Mucosa of descending colon (tissue), 3 donors: Measurements from ENCODE around the gene MRPL34. TPM values are rescaled to one million over a fixed set of nuclear protein-coding genes. Genes with fewer than 3 reads are reported as not detected.

ENCODE experiments used
- ATAC-seq: fragments of 200-7000 bp; cut with Tn5 transposase; one replicate; pipeline ENCODE4 v1.9.1; 2020; ENCODE audit warnings: mild to moderate bottlenecking, moderate library complexity
- DNase-seq, 3 donors: peaks; one replicate each; pipeline ENCODE4 v3.0.0-alpha.2; 2020
- H3K36me3 ChIP-seq: fragments of 200-600 bp; one replicate; pipeline ENCODE4 v1.8.0; 2021; ENCODE audit warnings: low read depth, mild to moderate bottlenecking
- H3K4me1 ChIP-seq: fragments of 200-600 bp; one replicate; pipeline ENCODE4 v1.8.0; 2021; ENCODE audit warnings: low read depth, mild to moderate bottlenecking
- H3K4me3 ChIP-seq: fragments of 200-600 bp; one replicate; pipeline ENCODE4 v1.8.0; 2021; ENCODE audit warnings: mild to moderate bottlenecking
- H3K9me3 ChIP-seq: fragments of 200-600 bp; one replicate; pipeline ENCODE4 v1.8.0; 2021; ENCODE audit warnings: mild to moderate bottlenecking
- CTCF ChIP-seq: fragments of 200-600 bp; IDR thresholded peaks from one replicate; pipeline ENCODE4 v1.8.0; 2022; ENCODE audit warnings: antibody characterized with exemption, mild to moderate bottlenecking
- intact Hi-C, 2 donors: fragments of 100-400 bp; cut with DNase I in 1 of 2; cut with micrococcal nuclease in 1 of 2; formaldehyde crosslinking; loops; one replicate each; pipeline versions ENCODE4 v1.11.0 to v1.11.1; 2022; cut with DNase I, micrococcal nuclease
- total RNA-seq, 3 donors: library from RNA; stranded (reverse); fragmentation: NEBNext Ultra II Directional in 2 of 3; extraction: Animal tissue kit (Norgen Biotek cat#: 25700) in 2 of 3; gene quantifications; one replicate each; pipeline versions ENCODE4 v1.2.1 to v1.2.4, GENCODE V29; 2021 to 2023
- donor health status: DM: no; HTN: no; CAD: no; lungs with moderate emphysema.
- donor health status: DM: no; HTN: no; CAD: no.
- donor health status: DM: no; HTN: yes; CAD: no.

The MRPL34 gene
- total RNA-seq, 3 donors from 2014 or later, result 124 to 148 (median 145) TPM

- no peaks in the 10 kb centered on the region for H3K9me3 ChIP-seq
- H3K4me3 ChIP-seq, result no peak overlapping the region
- no peaks in the 10 kb centered on the region for H3K36me3 ChIP-seq
- TF ChIP-seq CTCF, result no peak
- DNase-seq (no peak), ATAC-seq (no peak)
- intact Hi-C loops, result loop anchor here in 1 of 2 donors (10.0 kb wide), 1 partner anchor 99 kb away; the partner anchor contains the start of gene CCDC194
- peaks cover 11% of the 10 kb centered on the region for H3K4me1 ChIP-seq
Observed at GRCh38 chr19:17296273-17296672, 9.4 kb upstream of the MRPL34 start.

- H3K4me1 ChIP-seq, result peaks cover 8% of the 10 kb centered on the region
- no peak for TF ChIP-seq CTCF
- intact Hi-C loops, result loop anchor here in 1 of 2 donors (10.0 kb wide), 1 partner anchor 98 kb away; the partner anchor contains the start of gene CCDC194
- no peaks in the 10 kb centered on the region for H3K36me3 ChIP-seq
- no peak overlapping the region for H3K4me3 ChIP-seq
- H3K9me3 ChIP-seq, result no peaks in the 10 kb centered on the region
- ATAC-seq, result no peak
- no peak for DNase-seq
Observed at GRCh38 chr19:17296976-17297375, 8.7 kb upstream of the MRPL34 start.

- no peaks in the 10 kb centered on the region for H3K9me3 ChIP-seq
- H3K4me3 ChIP-seq, result no peak overlapping the region
- no peaks in the 10 kb centered on the region for H3K36me3 ChIP-seq
- intact Hi-C loops, result no loop called here
- DNase-seq, result peak in 1 of 3 donors; percentile 61
- H3K4me1 ChIP-seq, result peaks cover 16% of the 10 kb centered on the region
- no peak for ATAC-seq
- no peak for TF ChIP-seq CTCF
Observed at GRCh38 chr19:17300992-17301619, 4.6 kb upstream of the MRPL34 start.

GRCh38 chr19:17302391-17303166 lies 3.1 kb upstream of the MRPL34 start:
- H3K9me3 ChIP-seq, result no peaks in the 10 kb centered on the region
- intact Hi-C loops, result no loop called here
- H3K4me3 ChIP-seq, result peak overlapping the region; percentile 40
- ATAC-seq, result no peak
- peak in 2 of 3 donors; percentile 65 to 76 for DNase-seq
- H3K4me1 ChIP-seq, result peaks cover 27% of the 10 kb centered on the region
- no peaks in the 10 kb centered on the region for H3K36me3 ChIP-seq
- no peak for TF ChIP-seq CTCF

- no peaks in the 10 kb centered on the region for H3K36me3 ChIP-seq
- H3K4me1 ChIP-seq, result peaks cover 30% of the 10 kb centered on the region
- DNase-seq (peak; percentile 95 to 98 (median 96)), ATAC-seq (peak; percentile 74)
- peak within 1 kb of the TSS; percentile 40 for H3K4me3 ChIP-seq
- TF ChIP-seq CTCF, result peak; percentile 74
- intact Hi-C loops, result no loop called here
- H3K9me3 ChIP-seq, result no peaks in the 10 kb centered on the region
Observed at GRCh38 chr19:17303167-17303939, 2.3 kb upstream of the MRPL34 start, which contains the start of gene ABHD8. Gene ABHD8 (minus strand): TSS chr19:17303425. CDS start chr19:17301616, 1,809 bp downstream.
